GM19328 (cell line): ENCODE measurements around the gene LAMA5.
A peak's percentile ranks its signal among the peaks of the same experiment; 100 is the strongest.

Experiments used
- ATAC-seq: cut with Tn5 transposase; IDR thresholded peaks from one replicate; pipeline ENCODE4 v1.9.1; 2021; ENCODE audit warnings: mild to moderate bottlenecking, moderate library complexity; ENCODE audit not compliant: unreplicated experiment

Gene LAMA5, protein sequence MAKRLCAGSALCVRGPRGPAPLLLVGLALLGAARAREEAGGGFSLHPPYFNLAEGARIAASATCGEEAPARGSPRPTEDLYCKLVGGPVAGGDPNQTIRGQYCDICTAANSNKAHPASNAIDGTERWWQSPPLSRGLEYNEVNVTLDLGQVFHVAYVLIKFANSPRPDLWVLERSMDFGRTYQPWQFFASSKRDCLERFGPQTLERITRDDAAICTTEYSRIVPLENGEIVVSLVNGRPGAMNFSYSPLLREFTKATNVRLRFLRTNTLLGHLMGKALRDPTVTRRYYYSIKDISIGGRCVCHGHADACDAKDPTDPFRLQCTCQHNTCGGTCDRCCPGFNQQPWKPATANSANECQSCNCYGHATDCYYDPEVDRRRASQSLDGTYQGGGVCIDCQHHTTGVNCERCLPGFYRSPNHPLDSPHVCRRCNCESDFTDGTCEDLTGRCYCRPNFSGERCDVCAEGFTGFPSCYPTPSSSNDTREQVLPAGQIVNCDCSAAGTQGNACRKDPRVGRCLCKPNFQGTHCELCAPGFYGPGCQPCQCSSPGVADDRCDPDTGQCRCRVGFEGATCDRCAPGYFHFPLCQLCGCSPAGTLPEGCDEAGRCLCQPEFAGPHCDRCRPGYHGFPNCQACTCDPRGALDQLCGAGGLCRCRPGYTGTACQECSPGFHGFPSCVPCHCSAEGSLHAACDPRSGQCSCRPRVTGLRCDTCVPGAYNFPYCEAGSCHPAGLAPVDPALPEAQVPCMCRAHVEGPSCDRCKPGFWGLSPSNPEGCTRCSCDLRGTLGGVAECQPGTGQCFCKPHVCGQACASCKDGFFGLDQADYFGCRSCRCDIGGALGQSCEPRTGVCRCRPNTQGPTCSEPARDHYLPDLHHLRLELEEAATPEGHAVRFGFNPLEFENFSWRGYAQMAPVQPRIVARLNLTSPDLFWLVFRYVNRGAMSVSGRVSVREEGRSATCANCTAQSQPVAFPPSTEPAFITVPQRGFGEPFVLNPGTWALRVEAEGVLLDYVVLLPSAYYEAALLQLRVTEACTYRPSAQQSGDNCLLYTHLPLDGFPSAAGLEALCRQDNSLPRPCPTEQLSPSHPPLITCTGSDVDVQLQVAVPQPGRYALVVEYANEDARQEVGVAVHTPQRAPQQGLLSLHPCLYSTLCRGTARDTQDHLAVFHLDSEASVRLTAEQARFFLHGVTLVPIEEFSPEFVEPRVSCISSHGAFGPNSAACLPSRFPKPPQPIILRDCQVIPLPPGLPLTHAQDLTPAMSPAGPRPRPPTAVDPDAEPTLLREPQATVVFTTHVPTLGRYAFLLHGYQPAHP (N-terminal part only)

DNA sequence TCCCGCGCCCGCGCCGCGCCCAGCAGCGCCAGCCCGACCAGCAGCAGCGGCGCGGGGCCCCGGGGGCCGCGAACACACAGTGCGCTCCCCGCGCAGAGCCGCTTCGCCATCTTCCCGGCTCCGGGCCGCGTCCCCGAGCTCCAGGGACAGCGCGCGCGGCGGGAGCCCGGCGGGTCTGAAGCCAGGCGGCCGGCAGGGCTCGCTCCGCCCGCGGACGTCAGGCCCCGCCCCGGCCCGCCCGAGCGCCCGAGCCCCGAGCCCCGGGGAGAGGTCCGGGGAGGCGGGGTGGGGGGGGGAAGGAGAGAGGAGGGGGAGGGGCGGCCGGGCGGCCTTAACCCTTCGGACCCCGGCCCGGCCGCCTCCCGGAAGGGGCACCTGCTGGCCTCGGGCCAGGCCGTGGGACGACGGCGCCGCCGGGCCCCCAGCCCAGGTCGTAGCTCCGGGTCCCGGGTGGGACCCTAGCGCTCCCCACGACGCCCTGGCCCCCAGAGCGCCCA lies at the start of gene LAMA5:
Gene LAMA5 (minus strand): TSS at position 177 of the 497 bp plus-strand sequence. CDS start 67 bp downstream, at position 110.
- ATAC-seq = no peak

DNA sequence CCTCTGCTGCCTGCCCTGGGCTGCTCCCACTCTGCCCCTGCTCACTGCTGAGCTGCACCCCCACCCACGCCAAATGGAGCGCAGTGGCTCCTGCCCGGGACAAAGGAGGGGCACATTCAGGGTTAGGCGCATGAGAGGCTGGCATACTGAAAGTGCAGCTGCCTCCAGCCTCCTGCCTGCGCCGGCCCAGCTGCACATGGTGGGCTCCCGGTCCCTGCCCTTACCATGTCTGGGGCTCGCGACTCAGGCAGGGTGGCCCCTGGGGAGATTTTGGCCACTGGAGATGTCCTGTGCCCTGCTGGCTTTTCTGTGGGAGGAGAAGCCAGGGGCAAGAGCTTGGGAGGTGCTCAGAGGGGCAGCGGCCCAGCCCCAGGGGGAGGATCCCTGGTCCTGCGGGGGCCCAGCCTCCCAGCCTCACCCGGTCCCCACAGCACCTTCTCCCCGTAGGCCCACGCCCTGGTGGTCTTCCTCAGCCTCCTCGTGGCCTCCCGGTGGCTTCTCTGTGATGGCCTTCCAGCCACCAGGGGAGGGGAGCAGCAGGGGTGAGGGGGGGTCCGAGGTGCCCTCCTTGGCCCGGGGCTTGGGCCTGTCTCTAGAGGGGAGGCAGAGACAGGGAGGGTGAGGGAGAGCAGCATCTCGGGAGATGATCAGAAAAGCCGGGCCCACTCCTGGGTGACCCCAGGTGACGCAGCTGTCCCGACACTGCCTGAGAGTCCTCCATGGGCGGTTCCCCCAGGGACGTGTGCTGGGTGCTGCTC lies 48.4 kb upstream of the LAMA5 start:
- no peak for ATAC-seq

DNA sequence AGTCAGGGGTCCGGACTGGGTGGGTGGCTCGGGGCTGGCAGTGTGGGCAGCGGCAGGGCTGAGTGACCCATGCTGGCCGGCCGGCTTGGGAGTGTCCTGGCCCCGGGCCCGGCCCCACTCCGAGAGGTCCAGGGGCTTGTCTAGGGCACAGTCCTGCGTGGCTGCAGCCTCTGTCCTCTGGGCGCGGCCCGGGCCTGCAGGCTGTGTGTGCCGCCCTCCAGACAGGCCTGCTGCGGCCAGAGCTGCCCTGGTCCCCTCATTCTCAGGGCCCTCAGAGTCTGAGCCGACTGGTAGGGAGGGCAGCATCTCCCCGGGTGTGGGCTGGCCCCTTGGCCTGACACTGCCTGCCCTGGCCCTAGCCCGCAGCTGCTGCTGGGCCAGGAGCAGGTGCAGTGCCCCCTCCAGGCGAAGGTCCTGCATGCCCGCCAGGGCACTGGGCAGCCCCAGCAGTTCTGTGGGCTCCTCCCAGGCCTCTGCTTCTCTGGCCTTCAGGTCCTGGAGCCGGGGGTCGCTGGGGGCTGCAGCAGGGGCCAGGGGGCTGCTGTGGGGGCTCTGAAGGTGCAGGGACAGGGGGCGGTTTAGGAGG lies 46.9 kb upstream of the LAMA5 start:
- no peak for ATAC-seq

DNA sequence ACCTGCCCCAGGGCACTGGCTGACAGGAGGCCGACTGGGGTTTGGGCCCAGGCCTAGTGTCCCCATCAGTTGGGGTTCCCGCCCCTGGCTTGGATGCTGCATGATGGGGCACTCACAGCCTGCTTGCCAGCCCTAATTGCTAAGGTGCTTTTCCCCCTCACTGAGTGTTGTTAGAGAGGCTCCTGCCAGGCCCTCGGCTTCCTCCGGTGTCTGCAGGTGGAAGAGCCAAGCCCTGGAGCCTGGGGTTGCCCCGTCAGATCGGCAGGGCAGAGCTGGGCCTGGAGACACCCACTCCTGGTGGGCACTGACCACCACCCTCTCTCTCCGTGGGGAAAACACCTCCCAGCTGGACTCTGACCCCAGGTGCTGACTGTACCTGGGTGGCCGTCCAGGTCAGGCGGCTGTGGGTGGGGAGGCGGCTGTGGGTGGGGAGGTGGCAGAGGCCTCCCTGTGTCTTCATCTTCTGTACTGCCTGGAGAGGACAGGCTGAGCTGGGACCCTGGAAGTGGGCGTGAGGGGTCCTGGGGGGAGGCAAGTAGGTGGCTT lies 46.0 kb upstream of the LAMA5 start:
- no peak for ATAC-seq

DNA sequence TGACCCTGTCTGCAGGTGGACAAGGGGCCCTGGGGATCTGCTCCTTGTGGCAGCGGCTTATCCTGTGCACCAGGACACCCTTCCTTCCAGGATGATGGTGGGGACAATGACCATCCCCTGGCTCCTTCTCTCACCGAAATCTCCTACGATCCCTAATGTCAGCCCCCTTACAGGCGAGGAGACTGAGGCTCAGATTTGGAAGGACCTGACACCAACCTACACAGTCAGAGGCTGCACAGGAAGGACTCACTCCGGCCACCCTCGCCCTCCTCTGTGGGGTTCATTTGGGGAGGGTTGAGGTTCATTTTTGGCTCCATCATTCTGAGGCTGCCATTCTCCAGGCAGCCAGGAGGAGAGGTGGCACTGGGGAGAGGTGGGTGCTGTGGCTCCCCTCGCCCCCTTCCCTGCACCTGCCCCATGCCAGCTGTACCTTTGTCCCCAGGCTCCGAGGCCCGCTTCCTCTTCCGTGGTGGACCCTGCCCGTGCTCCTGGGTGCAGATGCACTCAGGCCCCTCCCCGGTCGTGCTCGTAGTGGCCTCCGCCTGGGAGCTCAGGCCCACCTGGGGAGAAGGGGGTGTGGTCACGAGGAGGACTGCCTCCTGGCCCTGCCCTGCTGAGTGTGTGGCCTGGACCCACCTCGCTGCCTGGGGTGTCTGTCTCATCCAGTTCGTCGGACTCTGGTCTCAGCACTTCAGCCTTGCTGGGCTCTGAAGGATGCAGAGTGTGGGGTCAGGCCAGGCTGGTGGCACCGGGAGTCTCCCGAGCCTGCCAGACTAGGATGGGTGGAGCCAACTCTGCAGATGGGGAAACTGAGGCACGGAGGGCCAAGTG lies 45.3 kb upstream of the LAMA5 start:
- ATAC-seq = no peak

DNA sequence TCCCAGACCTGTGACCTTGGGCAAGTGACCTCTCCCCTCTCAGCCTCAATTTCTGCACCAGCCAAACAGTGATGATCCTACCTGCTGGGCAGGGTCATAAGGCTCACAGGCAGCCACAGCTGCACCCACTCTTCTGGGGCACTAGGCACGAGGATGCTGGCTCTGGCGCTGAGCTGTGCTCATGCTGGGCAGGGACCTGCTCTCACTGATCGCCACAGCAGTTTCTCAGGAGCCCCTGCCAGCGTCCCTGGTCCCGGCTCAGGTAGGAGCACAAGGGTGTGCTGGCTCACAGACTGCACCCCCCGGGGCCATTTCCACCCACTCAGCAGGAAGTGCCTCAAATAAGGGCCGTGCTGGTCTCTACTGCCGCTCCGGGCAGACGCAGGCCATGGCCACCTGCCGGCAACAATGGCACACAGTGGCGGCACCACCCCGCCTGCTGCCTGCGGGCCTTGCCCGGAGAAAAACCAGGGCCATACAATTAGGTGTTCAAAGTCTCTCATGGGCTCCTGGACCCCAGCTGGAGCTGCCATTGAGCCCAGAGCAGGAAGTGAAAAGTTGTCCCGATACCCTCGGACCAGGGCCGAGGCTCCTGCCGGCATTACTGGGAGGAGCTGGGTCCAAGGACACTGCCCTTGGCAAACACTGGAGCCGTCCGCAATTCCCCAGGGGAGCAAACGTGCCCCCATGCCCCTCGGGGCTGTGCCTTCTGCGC lies 44.5 kb upstream of the LAMA5 start:
- ATAC-seq = no peak

DNA sequence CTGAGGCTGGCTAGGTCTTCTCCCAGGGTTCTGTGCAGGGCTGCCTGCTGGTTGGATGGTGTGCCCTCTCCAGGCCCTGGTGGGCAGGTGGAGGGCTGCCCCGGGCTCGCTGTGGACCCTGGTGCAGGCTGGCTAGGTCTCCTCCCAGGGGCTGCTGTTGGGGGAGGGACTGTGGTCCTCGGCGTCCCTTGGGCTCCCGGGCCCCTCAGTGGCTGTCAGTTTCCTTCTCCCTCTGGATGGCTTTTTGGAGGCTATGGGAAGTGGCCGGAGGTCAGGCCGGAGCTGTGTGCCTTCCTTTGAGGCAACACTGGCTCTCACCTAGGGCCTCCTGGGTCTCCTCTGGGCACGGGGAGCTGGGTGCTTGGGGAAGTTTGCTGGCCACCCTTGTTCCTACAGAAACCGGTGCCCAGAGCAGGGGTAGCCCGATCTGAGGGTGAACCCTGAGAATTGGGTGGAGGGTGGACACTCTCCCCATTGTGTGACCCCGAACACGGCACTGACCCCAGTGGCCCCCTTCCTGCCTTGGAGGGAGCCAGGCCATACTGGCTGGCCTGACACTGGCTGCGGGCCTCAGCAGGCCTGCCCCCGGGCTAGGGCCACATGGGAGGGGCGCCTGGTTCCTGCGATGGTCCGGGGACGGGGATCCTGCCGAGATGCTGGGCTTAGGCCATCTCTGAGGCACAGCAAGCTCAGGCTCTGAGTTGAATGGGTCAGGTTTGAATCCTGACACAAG lies 43.8 kb upstream of the LAMA5 start:
- ATAC-seq = no peak

DNA sequence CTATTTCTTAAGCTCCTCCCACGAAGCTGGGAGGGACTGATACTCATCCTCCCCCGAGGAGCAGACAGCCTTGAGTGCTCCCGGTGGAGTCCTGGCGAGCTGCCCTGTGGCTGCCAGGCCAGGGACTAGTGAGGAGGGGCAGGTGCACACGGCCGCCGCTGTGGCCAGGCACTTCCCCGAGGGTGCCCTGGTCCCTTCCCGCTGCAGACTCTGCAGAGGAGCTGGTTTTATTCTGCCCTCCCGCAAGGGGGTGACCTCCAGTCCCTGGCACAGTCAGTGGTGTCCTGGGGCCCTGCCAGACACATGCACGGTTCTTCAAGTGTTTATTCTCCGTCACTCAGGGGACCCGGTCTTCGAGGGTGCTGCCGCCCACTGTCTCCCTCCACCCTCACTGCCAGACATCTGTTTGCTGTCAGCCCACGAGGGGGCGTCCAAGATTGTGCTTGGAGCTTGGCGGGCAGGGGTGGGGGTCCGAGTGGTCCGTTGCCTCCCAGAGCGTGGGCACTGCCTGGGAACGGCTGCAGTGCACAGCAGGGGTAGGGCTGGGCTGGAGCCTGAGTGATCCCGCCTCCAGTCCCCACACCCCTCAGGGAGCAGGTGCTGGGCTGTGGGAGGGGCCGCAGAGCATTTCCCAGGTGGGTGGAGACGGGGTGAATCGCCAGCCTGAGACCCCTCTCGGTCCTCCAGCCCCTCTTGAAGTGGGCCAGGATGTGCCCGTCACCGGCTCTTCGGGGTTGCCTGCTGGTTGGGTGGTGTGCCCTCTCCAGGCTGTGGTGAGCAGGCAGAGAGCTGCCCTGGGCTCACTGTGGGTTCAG lies 43.0 kb upstream of the LAMA5 start:
- no peak for ATAC-seq

DNA sequence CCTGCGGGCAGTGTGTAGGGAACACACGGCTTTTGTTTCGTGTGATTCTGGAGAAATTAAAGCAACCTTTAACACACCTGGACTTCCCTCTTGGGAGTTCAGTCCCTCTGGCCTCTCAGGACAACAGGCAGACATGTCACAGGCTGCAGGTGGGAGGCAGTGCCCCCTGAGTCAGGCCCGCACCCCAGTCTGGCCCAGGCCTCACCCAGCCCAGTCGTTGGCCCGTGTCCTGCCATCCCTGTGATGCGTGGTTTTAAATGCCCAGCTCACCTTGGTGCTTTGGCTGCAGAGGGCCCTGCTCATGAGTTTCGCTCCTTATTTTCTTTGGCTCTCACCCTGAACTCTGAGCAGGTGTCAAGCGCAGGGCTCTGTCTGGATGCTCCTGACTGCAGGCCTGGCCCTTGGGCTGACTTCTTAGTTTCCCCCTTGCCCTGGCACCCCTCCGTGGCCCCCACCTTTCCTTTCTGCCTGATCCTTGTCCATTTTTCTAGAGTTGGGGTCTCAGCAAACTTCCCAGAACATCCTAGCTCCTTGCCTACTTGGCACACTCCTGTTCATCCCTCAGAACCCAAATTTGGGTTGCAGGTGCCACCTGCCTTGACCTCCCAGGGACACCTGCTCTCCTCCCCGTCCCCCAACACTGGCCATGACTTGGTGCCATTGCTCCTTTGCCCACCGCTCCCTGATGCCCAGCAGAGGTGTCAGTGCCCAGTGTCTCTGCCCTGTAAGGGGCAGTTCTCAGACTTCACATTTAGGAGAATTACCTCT lies 42.2 kb upstream of the LAMA5 start:
- no peak for ATAC-seq

DNA sequence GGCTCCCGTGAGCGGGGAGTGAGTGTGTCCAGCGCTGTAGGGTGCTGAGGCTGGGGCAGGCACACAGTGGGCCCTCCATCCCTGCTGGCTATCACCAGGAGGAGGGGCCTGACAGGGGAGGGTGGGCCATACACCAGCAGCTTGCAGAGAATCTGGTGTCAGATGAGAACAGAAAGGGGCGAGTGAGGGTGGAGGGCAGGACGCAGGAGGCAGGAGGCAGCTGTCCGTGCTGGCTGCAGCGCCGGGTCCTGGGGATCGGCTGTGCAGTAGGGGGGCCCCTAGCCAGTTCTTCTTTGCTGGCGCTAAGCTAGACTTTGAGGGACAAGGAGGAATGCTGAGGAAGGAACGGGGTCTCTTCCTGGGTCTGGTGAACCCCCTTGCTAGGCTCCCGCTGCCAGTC lies 41.5 kb upstream of the LAMA5 start:
- no peak for ATAC-seq

DNA sequence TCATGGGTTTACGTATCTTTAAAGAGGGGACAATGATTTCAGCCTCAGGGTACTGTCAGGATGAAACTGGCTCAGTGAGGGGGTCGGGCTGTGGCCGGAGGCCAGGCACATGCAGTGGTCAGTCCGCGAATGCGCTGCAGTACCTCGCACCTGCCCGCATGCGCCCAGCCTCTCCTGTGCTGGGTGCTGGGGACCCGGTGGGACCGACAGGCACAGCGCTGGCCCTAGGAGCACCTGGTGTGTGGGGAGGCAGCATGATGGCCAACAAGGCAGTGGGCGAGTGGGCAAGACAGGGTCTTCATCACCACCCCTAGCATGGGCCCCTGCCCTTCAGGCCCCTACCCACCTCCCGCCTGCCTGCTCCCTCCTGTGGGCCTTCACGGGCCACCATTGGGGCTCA lies 40.9 kb upstream of the LAMA5 start:
- ATAC-seq = no peak

DNA sequence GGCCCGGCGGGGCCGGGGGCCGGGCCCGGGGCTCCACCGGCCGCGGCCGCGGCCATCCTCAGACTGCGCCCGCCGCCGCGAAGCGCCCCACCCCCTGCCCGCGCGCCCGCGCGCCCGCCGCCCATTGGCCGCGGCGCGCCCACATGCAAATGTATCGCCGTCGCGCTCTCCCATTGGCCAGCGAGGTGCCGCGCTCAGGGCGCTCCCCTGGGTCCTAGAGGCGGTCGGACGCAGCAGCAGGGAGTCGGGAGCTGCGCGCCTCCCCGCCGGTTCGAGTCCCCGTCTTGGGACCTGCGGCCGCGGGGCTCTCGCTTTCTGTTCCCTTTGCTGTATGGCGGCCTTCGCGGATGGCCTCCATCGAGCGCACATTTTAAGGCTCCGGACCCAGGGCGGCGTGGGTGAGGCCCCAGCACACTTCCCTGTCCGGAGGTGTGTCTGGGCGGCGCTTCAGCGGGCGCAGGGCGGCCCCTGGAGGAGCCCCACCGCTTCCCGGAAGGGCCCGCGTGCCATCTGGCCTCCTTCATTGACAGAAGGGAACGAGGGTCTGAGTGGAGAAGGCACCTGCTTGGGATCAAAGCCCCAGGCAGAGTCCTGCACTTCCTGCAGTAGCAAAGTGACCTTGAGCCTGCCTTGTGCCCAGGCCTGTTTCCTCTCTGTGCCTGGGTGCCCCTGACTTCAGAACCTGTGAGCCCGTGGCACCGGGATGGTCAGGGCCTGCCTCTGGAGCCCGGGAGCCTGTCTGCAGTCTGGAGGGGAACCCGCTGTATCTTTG lies 40.3 kb upstream of the LAMA5 start, which contains the start of gene CABLES2:
Gene CABLES2 (minus strand): TSS at position 65 of the 772 bp plus-strand sequence. CDS start 9 bp downstream, at position 56.
- ATAC-seq = peak; percentile 87

DNA sequence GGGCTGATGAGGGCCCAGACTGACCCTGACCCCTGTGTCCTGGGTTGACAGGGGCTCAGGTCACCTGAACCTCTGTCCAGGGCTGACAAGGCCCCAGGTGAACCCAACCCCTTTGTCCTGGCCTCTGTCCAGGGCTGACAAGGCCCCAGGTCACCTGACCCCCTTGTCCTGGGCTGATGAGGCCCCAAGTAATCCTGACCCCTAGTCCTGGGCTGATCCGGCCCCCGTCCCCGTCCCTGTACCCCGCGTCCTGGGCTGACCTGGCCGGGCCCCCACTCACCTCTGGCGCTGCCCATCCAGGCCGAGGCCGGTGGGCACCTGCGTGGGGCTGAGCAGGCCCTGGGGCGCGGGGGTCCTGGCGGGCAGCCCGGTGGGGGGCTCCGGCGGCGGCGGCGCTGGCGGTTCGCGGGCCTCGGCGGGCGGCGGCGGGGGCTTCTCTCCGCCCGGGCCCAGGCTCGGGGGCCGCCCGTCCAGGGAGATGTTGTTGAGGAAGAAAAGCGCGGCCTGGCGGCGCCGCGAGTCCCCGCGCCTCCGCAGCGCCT lies 39.6 kb upstream of the LAMA5 start:
- ATAC-seq = no peak

DNA sequence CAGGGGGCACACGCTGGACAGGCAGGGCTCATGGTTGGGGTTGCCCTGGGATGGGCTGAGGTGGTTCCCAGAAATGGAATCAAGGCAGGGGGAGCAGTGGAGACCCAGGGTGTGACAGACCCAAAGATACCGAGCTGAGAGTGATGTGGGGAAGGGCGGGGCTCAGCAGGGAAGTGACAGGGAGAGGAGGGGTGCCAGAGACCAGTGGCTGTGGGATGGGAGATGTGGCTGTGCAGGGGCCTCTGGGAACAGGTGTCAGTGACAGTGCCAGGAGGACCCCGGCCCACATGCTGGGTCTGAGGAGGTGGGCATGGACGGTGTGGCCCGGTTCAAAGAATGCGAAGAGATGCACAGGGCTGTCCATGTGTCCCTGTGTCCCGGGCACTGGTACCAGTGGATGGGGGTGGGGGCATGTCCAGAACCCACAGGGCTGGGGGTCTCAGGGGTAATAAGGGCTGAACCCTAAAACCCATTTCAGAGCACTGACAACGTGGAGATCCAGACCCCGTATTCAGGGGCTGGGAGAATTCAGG lies 38.9 kb upstream of the LAMA5 start:
- no peak for ATAC-seq
